ENCODE results near the gene CAMTA1. TPM values are rescaled to one million over a fixed set of nuclear protein-coding genes. Genes with fewer than 3 reads are reported as not detected.

The CAMTA1 gene
- total RNA-seq, 1 experiment from 2014 or later, result 60.0 TPM

DNA sequence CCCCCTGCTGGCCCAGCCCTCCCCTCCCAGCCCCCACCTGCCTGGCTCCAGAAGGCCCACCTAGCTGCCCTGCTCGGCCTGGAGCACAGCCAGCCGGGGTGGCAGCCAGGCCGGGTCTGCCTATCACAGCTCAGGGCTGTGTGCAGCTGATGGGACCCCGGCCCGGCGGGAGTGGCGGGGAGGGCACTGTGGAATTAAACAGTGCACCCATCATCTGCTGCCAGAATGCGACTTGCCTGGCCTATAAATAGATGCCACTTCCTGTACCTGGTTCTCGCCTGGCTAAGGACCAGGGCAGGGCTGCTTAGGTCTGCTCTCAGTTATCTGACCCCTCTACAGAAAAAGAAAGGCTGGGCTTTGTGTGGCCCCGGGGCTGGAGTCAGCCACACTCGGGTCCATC lies 887.6 kb downstream of the CAMTA1 start:
- ChIA-PET POLR2A (no interaction called here), CTCF (interaction anchor here (1.6 kb wide), 1 partner anchor 83 kb away, joined by 5 read pairs; no protein-coding TSS in a partner anchor)
- peaks cover 10% of the 10 kb centered on the region for H3K27me3 Mint-ChIP-seq (ENCODE audit: insufficient read depth, unreplicated experiment)
- no peak overlapping the region for H3K4me3 Mint-ChIP-seq (ENCODE audit: unreplicated experiment)
- no peaks in the 10 kb centered on the region for H3K4me1 Mint-ChIP-seq (ENCODE audit: low read depth, unreplicated experiment)
- no peaks in the 10 kb centered on the region; the same call in 1 of the 2 replicates for H3K27me3 ChIP-seq (replicated peaks; ENCODE audit: control insufficient read depth, insufficient read depth, low read length)
- DNase-seq, result no peak
- TF ChIP-seq, protein P1, sequence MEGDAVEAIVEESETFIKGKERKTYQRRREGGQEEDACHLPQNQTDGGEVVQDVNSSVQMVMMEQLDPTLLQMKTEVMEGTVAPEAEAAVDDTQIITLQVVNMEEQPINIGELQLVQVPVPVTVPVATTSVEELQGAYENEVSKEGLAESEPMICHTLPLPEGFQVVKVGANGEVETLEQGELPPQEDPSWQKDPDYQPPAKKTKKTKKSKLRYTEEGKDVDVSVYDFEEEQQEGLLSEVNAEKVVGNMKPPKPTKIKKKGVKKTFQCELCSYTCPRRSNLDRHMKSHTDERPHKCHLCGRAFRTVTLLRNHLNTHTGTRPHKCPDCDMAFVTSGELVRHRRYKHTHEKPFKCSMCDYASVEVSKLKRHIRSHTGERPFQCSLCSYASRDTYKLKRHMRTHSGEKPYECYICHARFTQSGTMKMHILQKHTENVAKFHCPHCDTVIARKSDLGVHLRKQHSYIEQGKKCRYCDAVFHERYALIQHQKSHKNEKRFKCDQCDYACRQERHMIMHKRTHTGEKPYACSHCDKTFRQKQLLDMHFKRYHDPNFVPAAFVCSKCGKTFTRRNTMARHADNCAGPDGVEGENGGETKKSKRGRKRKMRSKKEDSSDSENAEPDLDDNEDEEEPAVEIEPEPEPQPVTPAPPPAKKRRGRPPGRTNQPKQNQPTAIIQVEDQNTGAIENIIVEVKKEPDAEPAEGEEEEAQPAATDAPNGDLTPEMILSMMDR (IDR thresholded peaks at IDR 0.05; ENCODE audit: insufficient read depth in 1 of 2, low read depth in 1 of 2, low read length in 1 of 2, severe bottlenecking in 1 of 2, unreplicated experiment in 1 of 2), result no peak
- peaks cover 3% of the 10 kb centered on the region; the same call in 1 of the 2 replicates for H3K4me1 ChIP-seq
- H3K9me3 Mint-ChIP-seq (ENCODE audit: unreplicated experiment), result no peaks in the 10 kb centered on the region
- H3K9me3 ChIP-seq, result no peaks in the 10 kb centered on the region
- H3K27ac Mint-ChIP-seq (ENCODE audit: unreplicated experiment), result no peak overlapping the region
- H3K36me3 ChIP-seq (ENCODE audit: control insufficient read depth, insufficient read depth, low read length), result no peaks in the 10 kb centered on the region
- no peak overlapping the region for H3K4me3 ChIP-seq (ENCODE audit: low read depth, low read length)
- intact Hi-C loops (cut with micrococcal nuclease; ENCODE audit: unreplicated experiment), result no loop called here
- no TSS peak for BruUV-seq (replicated peaks)
- H3K36me3 Mint-ChIP-seq (ENCODE audit: insufficient read depth, unreplicated experiment), result no peaks in the 10 kb centered on the region

DNA sequence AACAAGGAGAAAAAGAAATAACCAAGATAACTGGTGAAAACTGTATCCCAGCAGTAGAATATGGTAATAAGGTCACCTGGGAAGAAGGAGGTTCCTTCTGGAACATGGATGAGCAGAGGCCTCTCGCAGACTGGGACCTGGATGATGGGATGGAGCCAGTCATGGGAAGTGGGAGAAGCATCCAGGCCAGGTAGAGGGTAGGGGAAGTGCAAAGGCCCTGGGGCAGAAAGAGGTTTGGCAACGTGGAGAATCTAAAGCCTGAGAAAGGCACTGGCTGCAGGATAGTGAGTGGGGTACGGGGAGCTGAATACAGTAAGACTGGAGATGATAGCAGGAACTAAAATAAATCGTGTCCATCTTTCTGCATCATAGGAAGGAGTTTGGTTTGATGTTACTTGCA lies 889.7 kb downstream of the CAMTA1 start:
- CTCF ChIA-PET, result no interaction called here
- Histone ChIP-seq H3K9me3 (no peaks in the 10 kb centered on the region), H3K27me3 (replicated peaks; ENCODE audit: control insufficient read depth, insufficient read depth, low read length) (no peaks in the 10 kb centered on the region; the same call in 1 of the 2 replicates), H3K4me1 (no peaks in the 10 kb centered on the region; the same call in 1 of the 2 replicates), H3K36me3 (ENCODE audit: control insufficient read depth, insufficient read depth, low read length) (no peaks in the 10 kb centered on the region), H3K4me3 (ENCODE audit: low read depth, low read length) (no peak overlapping the region)
- no peaks in the 10 kb centered on the region for H3K9me3 Mint-ChIP-seq (ENCODE audit: unreplicated experiment)
- no peaks in the 10 kb centered on the region for H3K36me3 Mint-ChIP-seq (ENCODE audit: insufficient read depth, unreplicated experiment)
- peaks cover 10% of the 10 kb centered on the region for H3K27me3 Mint-ChIP-seq (ENCODE audit: insufficient read depth, unreplicated experiment)
- intact Hi-C loops (cut with micrococcal nuclease; ENCODE audit: unreplicated experiment), result no loop called here
- BruUV-seq (replicated peaks), result no TSS peak
- H3K27ac Mint-ChIP-seq (ENCODE audit: unreplicated experiment), result no peak overlapping the region
- POLR2A ChIA-PET, result no interaction called here
- DNase-seq, result no peak
- TF ChIP-seq, protein P1 (IDR thresholded peaks at IDR 0.05; ENCODE audit: insufficient read depth in 1 of 2, low read depth in 1 of 2, low read length in 1 of 2, severe bottlenecking in 1 of 2, unreplicated experiment in 1 of 2), result no peak
- no peaks in the 10 kb centered on the region for H3K4me1 Mint-ChIP-seq (ENCODE audit: low read depth, unreplicated experiment)
- no peak overlapping the region for H3K4me3 Mint-ChIP-seq (ENCODE audit: unreplicated experiment)

DNA sequence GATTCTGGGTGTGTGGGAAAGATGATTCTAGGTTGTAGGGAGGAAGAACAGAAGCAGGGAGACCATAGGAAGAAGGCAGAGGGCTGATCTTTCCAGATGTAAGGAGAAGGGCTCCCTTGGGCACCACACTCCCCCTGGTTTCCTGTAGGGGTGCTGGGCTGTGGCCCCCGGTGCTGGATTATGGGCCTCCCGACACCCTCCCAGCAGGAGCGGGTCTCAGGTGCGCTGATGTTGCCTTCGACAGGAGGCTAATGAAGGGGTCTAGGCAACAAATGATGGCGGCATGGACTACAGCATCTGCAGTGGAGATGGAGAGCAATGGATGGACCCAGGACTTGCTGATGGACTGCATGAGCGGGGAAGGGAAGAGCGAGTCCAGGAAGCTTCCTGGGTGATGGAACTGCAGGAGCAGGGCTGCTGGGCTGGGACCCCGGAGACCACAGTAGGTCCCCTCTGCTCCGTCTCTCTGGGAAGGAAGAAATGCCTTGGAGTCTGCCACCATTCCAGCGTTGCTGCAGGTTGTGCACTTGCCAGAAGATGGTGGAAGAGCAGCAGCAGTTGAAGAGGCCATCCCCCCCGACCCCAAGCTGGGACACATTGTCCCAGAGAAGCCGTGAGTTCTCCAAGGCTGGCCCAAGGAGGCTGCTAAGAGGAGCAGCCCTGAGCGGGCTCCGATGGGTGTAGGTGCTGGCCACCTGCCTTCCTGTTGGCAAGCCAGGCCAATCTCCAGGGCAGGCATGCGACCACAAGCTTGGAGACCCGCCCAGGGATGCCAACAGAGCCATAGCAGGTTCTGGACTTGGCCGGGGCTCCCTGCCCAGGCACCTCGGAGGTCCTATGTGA lies 890.4 kb downstream of the CAMTA1 start:
- Mint-ChIP-seq H3K4me3 (ENCODE audit: unreplicated experiment) (no peak overlapping the region), H3K27me3 (ENCODE audit: insufficient read depth, unreplicated experiment) (peaks cover 10% of the 10 kb centered on the region), H3K27ac (ENCODE audit: unreplicated experiment) (no peak overlapping the region), H3K4me1 (ENCODE audit: low read depth, unreplicated experiment) (no peaks in the 10 kb centered on the region), H3K36me3 (ENCODE audit: insufficient read depth, unreplicated experiment) (no peaks in the 10 kb centered on the region), H3K9me3 (ENCODE audit: unreplicated experiment) (no peaks in the 10 kb centered on the region)
- intact Hi-C loops (cut with micrococcal nuclease; ENCODE audit: unreplicated experiment), result no loop called here
- no peak overlapping the region for H3K4me3 ChIP-seq (ENCODE audit: low read depth, low read length)
- no peaks in the 10 kb centered on the region for H3K36me3 ChIP-seq (ENCODE audit: control insufficient read depth, insufficient read depth, low read length)
- no peaks in the 10 kb centered on the region for H3K4me1 ChIP-seq
- H3K27me3 ChIP-seq (replicated peaks; ENCODE audit: control insufficient read depth, insufficient read depth, low read length), result no peaks in the 10 kb centered on the region; the same call in 1 of the 2 replicates
- ChIA-PET CTCF (interaction anchor here (1.0 kb wide), 1 partner anchor 77 kb away, joined by 3 read pairs; no protein-coding TSS in a partner anchor), POLR2A (interaction anchor here (1.2 kb wide), 1 partner anchor 29 kb away, joined by 3 read pairs; no protein-coding TSS in a partner anchor)
- no peak for DNase-seq
- TF ChIP-seq, protein P1 (IDR thresholded peaks at IDR 0.05; ENCODE audit: insufficient read depth in 1 of 2, low read depth in 1 of 2, low read length in 1 of 2, severe bottlenecking in 1 of 2, unreplicated experiment in 1 of 2), result no peak
- no peaks in the 10 kb centered on the region for H3K9me3 ChIP-seq
- BruUV-seq (replicated peaks), result no TSS peak
